IPS-NIHi7 (cell line): ENCODE measurements around the gene RAB36.

Experiments
- DNase-seq: peaks from one replicate; pipeline ENCODE4 v3.0.0; 2012; ENCODE audit warnings: mixed read lengths; ENCODE audit errors: extremely low spot score

Gene RAB36

GRCh38 chr22:23108249-23109078 is 36.8 kb upstream of the RAB36 start:
- no peak for DNase-seq

- DNase-seq = no peak
Measured at GRCh38 chr22:23109079-23109347, 36.3 kb upstream of the RAB36 start.

- DNase-seq = no peak
Measured at GRCh38 chr22:23109441-23109978, 35.8 kb upstream of the RAB36 start.

GRCh38 chr22:23110190-23110921 is 34.9 kb upstream of the RAB36 start:
- no peak for DNase-seq

GRCh38 chr22:23110922-23111527 is 34.3 kb upstream of the RAB36 start:
- no peak for DNase-seq

DNA sequence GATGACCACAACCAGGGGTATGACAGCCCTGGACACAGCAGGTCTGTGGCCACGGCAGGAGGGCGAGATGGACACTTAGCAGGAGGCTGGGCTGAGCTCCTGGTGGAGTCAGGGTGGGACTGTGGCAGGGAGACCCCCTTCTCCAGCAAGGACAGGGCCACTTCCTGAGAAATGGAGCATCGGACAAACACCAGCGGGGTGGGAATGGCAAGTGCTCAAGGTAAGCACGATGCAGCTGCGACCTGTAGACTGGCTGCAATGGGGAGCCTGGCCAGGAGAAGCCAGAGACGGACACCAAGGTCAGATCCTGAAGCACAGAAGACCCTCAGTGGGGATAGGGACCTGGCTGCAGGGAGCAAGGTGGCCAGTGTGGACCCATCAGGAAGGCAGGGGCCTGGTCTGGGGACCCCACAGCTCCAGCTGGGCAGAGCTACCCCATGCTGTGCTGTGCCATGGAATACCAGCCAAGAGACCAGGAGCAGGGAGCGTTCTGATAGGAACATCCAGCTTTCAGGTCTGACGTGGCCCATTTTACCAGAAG is 32.7 kb upstream of the RAB36 start:
- no peak for DNase-seq

GRCh38 chr22:23113067-23113846 is 32.0 kb upstream of the RAB36 start:
- no peak for DNase-seq

DNA sequence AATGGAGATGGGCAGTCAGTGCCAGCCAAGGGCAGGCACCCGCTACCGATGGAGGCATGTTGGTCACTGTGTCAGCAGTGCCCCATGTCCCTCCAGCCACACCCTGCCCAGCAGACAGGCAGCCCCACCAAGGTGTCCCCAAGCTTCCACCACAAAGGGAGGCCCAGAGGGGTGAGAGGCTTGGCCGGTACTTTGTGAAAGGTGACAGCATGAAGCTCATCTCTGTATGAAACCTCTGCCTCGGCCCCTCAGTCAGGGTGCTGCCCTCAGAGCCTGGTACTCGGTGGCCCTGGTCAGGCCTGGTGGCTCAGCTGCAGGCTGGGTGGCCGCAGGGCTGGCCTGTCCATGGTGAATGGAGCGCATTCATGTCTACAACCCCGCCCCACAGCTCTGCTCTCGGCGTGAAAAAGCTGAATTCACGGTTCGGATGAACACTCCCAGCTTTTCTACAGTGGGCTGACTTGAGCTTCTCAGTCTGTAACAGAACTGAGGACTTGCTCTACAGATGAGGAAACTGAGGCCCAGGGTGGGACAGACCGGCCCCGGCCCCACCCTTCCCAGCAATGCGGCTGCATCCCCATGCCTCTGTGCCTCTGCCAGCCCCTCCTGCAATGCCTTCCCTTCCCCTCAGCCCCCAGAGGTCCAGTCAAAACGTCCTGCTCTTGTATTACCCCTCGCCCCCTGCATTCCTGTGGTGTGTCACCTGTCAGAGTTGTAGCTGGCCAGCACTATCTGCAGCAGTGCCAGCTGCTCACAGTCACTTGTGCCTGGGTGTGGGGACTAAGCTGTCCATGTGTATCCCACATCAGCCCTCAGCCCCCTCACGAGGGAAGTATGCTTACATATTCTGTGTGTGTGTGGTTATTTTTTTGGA is 31.2 kb upstream of the RAB36 start:
- no peak for DNase-seq

- DNase-seq = no peak
Measured at GRCh38 chr22:23114721-23115020, 30.6 kb upstream of the RAB36 start.

DNA sequence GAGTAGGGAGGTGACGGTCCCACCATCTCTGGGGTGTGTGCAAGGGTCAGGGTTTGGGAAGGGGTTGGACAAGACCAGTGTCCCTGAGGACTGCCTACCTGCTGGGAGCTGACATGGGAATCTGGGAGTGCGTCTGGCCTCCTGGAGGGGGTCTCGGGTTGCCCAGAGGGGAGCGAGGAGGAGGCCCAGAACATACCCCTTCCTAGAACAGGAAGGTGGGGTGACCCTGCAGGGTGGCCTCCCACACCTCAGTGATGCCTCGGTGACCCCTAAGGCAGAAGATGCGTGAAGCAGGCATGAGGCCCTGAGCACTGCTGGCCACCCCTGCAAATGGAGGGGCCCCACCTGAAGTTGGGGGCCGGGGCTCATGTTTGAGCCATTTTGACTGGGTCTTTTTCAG is 29.9 kb upstream of the RAB36 start:
- DNase-seq = no peak

DNA sequence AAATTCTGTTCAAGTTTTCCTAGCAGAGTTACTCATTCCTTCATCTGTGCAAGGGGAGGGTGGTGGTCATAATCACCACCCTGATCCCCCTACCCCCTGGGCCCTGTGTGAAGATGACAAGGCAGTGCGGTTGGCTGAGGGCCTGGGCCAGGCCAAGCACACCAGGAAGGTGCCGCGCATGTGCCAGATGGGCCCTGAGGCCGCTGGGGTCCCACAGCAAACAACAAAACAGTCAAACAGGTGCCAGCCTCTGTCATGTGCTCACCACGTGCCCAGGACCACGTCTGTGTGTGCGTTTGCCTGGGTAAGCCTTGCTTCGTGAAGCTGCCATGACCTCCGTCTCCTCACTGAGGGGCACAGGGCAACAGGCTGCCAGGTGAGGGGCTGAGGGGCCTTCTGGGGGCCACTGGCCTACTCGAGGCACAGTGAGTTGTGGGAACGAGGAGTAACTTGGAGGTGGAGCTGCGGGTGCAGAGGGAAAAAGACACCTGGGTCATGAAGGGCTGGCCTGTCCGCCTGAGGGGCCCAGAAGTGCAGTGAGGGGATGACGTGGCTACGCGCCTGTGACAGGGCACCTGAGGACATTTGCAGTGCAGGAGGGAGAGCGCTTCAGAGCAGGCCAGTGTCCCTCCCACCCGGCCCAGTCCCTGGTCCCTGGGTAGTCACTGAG is 29.3 kb upstream of the RAB36 start:
- no peak for DNase-seq

DNA sequence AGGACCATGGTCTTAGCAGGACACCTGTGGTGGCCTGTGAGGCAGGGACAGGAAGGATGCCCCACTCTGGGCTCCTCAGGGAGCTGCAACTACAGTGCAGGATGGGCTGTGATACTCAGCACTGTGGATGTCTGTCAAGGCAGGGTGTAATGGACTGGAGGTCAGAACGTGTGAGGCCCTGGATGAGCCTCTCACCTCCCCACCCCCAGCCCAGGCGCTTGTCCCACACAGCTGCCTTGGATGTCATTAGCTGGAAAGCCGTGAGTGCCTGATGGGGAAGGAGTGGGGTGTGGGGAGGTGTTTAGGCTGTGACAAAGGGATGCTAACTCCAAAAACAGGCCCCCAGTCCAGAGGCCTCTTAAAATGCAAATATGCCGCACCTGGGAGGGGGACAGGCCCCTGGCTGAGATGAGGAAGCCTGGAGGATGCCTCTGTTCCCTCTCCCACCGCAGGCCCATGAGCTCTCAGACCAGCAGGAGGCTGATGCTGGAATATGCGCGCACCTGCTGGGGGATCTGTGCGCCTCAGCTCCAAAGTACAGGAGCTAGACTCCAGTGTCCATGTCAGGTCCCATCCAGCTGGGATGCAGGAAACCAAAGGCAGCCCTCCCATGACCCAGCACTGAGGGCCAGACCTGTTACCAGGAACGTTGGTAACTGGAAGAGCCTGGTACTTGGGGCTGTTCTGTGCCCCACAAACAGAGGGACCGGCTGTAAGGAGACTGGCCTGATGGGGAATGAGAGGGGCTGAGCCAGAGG is 28.6 kb upstream of the RAB36 start:
- no peak for DNase-seq

DNA sequence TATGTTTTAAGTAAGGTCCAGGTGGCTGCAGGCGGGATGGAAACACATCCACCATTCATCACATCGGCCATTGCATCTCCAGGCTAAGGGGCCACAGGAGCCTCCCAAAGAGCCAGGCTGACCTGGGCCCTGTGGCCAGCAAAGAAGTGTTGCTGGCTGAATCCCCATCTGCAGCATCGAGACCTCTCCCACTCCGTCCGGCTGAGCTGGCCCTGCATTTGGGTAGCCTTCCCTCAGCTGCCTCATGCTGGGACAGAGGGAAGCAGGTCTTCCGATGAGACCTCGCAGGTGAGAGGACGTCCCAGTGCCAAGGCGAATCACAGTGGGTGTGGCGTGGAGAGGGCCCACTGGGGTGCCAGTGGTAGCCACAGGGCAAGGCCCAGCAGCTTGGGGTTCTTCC is 28.0 kb upstream of the RAB36 start:
- no peak for DNase-seq

GRCh38 chr22:23117891-23118646 is 27.2 kb upstream of the RAB36 start:
- no peak for DNase-seq

GRCh38 chr22:23118647-23119493 is 26.4 kb upstream of the RAB36 start:
- DNase-seq = no peak

DNA sequence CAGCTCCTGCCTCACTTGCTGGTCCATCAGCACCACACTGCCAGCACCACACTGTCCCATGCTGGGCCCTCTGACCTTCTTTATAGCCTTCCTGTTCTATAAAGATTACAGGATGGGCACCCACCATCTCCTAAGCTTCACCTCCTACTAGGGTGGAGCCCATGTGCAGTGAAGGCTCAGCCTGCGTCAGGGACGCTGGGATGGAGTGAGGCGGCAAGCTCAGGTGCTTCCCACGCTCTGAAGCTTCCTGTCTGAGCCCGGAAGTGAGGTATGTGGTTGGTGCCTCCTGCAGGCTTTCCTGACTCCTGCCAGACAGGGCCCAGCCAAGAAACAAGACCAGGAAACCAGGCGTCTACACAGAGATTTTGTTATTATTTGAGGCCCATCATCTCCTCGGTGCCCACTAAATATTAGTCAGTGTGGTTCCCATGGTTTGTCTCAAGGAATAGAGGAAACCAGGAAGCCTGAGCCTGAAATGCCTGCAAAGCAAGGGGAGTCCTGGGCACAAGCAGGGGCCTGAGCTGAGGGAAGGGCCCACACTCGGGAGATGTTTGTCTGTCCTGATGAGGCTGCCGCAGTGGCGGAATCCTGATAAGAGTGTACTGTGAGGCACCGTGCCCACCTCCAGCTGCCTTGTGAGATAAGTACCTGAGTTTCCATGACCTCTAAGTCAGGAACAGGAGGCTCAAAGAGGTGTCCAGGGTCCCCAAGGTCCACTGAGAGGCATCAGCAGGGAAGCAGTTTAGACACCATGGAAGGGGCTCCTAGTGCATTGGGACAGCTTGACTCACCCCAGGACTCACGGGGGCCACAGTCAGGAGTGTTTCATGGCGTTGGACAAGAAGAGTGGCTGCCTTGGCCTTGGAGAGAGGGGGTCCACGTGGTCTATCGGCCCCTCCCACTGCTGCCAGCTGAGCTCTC is 25.5 kb upstream of the RAB36 start:
- DNase-seq = no peak

- DNase-seq = no peak
Measured at GRCh38 chr22:23120415-23120899, 24.8 kb upstream of the RAB36 start.
